Large intestine (tissue), 3 donors: ENCODE measurements around the gene SPTLC1. TPM values are rescaled to one million over a fixed set of nuclear protein-coding genes. Genes with fewer than 3 reads are reported as not detected.
A peak's percentile ranks its signal among the peaks of the same experiment; 100 is the strongest.

ENCODE experiments used
- DNase-seq, 2 donors: peaks; one replicate each; pipeline versions ENCODE4 v3.0.0 to v3.0.0-alpha.2; 2013
- H3K27ac ChIP-seq: one replicate; pipeline ENCODE4 v1.5.1; 2013; ENCODE audit warnings: low read length
- H3K27me3 ChIP-seq: 2 replicates; pipeline ENCODE4 v1.6.1; 2013; ENCODE audit warnings: low read length; ENCODE audit not compliant: control insufficient read depth, insufficient read depth
- H3K36me3 ChIP-seq: 2 replicates; pipeline ENCODE4 v1.6.1; 2013; ENCODE audit warnings: low read length; ENCODE audit not compliant: control insufficient read depth, insufficient read depth
- H3K4me1 ChIP-seq: one replicate; pipeline ENCODE4 v1.6.1; 2013; ENCODE audit warnings: low read length; ENCODE audit not compliant: control insufficient read depth, insufficient read depth
- H3K4me3 ChIP-seq: one replicate; pipeline ENCODE4 v1.5.1; 2013; ENCODE audit warnings: low read length
- H3K9me3 ChIP-seq: one replicate; pipeline ENCODE4 v1.6.1; 2013; ENCODE audit warnings: mild to moderate bottlenecking, low read depth, low read length, moderate library complexity; ENCODE audit not compliant: control insufficient read depth
- WGBS: methylation state at CpG from one replicate; pipeline ENCODE4 v1.1.5; 2013; ENCODE audit warnings: low lambda C conversion rate; ENCODE audit not compliant: insufficient coverage; 5-methylcytosine and 5-hydroxymethylcytosine counted together
- polyA plus RNA-seq: library from polyadenylated mRNA; unstranded; fragments of 120-200 nt; gene quantifications from one replicate; pipeline ENCODE4 v1.2.1, GENCODE V29; 2013

SPTLC1 gene
- polyA plus RNA-seq, 1 donor: 82.1 TPM

- Histone ChIP-seq H3K4me3 (no peak overlapping the region), H3K4me1 (no peaks in the 10 kb centered on the region), H3K27ac (no peak overlapping the region), H3K27me3 (no peaks in the 10 kb centered on the region), H3K9me3 (no peaks in the 10 kb centered on the region), H3K36me3 (peaks cover 4% of the 10 kb centered on the region)
- WGBS: 100% methylated on average over 1 of the region's 1 CpG
- DNase-seq: no peak
These were observed 20.0 kb downstream of the SPTLC1 start for GRCh38 chr9:92095236-92095635.

- no peak overlapping the region for H3K27ac ChIP-seq
- no peaks in the 10 kb centered on the region for H3K9me3 ChIP-seq
- H3K4me3 ChIP-seq: no peak overlapping the region
- no peak for DNase-seq
- H3K4me1 ChIP-seq: no peaks in the 10 kb centered on the region
- WGBS: no CpG with 5 or more reads among the region's 4 CpGs
- peaks cover 4% of the 10 kb centered on the region for H3K36me3 ChIP-seq
- H3K27me3 ChIP-seq: no peaks in the 10 kb centered on the region
These were observed 20.6 kb downstream of the SPTLC1 start for GRCh38 chr9:92094655-92095054.

GRCh38 chr9:92077888-92078287 is 37.3 kb downstream of the SPTLC1 start:
- no peaks in the 10 kb centered on the region for H3K27me3 ChIP-seq
- DNase-seq: no peak
- H3K36me3 ChIP-seq: peaks cover 60% of the 10 kb centered on the region
- H3K4me3 ChIP-seq: no peak overlapping the region
- H3K9me3 ChIP-seq: no peaks in the 10 kb centered on the region
- no peak overlapping the region for H3K27ac ChIP-seq
- no peaks in the 10 kb centered on the region for H3K4me1 ChIP-seq
- WGBS: no CpG with 5 or more reads among the region's 1 CpG

GRCh38 chr9:92071634-92072033 is 43.6 kb downstream of the SPTLC1 start:
- no peaks in the 10 kb centered on the region for H3K4me1 ChIP-seq
- H3K4me3 ChIP-seq: no peak overlapping the region
- H3K36me3 ChIP-seq: peaks cover 66% of the 10 kb centered on the region
- DNase-seq: no peak
- WGBS: no CpG with 5 or more reads among the region's 4 CpGs
- H3K9me3 ChIP-seq: no peaks in the 10 kb centered on the region
- no peak overlapping the region for H3K27ac ChIP-seq
- no peaks in the 10 kb centered on the region for H3K27me3 ChIP-seq

GRCh38 chr9:92066168-92066567 is 49.0 kb downstream of the SPTLC1 start:
- no peak for DNase-seq
- peaks cover 13% of the 10 kb centered on the region for H3K9me3 ChIP-seq
- WGBS: 86% methylated on average over 1 of the region's 5 CpGs
- H3K27ac ChIP-seq: no peak overlapping the region
- no peaks in the 10 kb centered on the region for H3K4me1 ChIP-seq
- H3K27me3 ChIP-seq: no peaks in the 10 kb centered on the region
- H3K4me3 ChIP-seq: no peak overlapping the region
- peaks cover 43% of the 10 kb centered on the region for H3K36me3 ChIP-seq

GRCh38 chr9:92064711-92065110 is 50.5 kb downstream of the SPTLC1 start:
- peaks cover 4% of the 10 kb centered on the region for H3K4me1 ChIP-seq
- peaks cover 20% of the 10 kb centered on the region for H3K9me3 ChIP-seq
- no peaks in the 10 kb centered on the region for H3K27me3 ChIP-seq
- no peak overlapping the region for H3K4me3 ChIP-seq
- no CpG with 5 or more reads among the region's 3 CpGs for WGBS
- H3K36me3 ChIP-seq: peaks cover 37% of the 10 kb centered on the region
- no peak overlapping the region for H3K27ac ChIP-seq
- DNase-seq: no peak

GRCh38 chr9:92061184-92061583 is 54.0 kb downstream of the SPTLC1 start:
- peaks cover 8% of the 10 kb centered on the region for H3K4me1 ChIP-seq
- H3K27ac ChIP-seq: no peak overlapping the region
- H3K9me3 ChIP-seq: peaks cover 20% of the 10 kb centered on the region
- H3K36me3 ChIP-seq: peaks cover 26% of the 10 kb centered on the region
- WGBS: 100% methylated on average over 1 of the region's 2 CpGs
- no peak for DNase-seq
- H3K4me3 ChIP-seq: no peak overlapping the region
- H3K27me3 ChIP-seq: no peaks in the 10 kb centered on the region

- peak in 1 of 2 donors; percentile 64 for DNase-seq
- no CpG with 5 or more reads among the region's 3 CpGs for WGBS
- H3K36me3 ChIP-seq: peaks cover 31% of the 10 kb centered on the region
These were observed 55.6 kb downstream of the SPTLC1 start for GRCh38 chr9:92059661-92060060.

GRCh38 chr9:92058723-92059444 is 56.3 kb downstream of the SPTLC1 start:
- Histone ChIP-seq H3K27me3 (no peaks in the 10 kb centered on the region), H3K9me3 (peaks cover 20% of the 10 kb centered on the region), H3K36me3 (peaks cover 34% of the 10 kb centered on the region), H3K4me3 (no peak overlapping the region), H3K27ac (no peak overlapping the region), H3K4me1 (peaks cover 8% of the 10 kb centered on the region)
- DNase-seq: no peak
- WGBS: 93% methylated on average over 3 of the region's 5 CpGs

More at GRCh38 chr9:92059661-92060060, 55.6 kb downstream of the SPTLC1 start:
- H3K27ac ChIP-seq: peak overlapping the region; percentile 17
- peaks cover 8% of the 10 kb centered on the region for H3K4me1 ChIP-seq
- H3K27me3 ChIP-seq: no peaks in the 10 kb centered on the region
- H3K9me3 ChIP-seq: peaks cover 20% of the 10 kb centered on the region
- no peak overlapping the region for H3K4me3 ChIP-seq

GRCh38 chr9:92058026-92058425 is 57.2 kb downstream of the SPTLC1 start:
- H3K27ac ChIP-seq: no peak overlapping the region
- peaks cover 36% of the 10 kb centered on the region for H3K36me3 ChIP-seq
- H3K27me3 ChIP-seq: no peaks in the 10 kb centered on the region
- H3K9me3 ChIP-seq: peaks cover 20% of the 10 kb centered on the region
- no peak for DNase-seq
- no peak overlapping the region for H3K4me3 ChIP-seq
- peaks cover 8% of the 10 kb centered on the region for H3K4me1 ChIP-seq

- H3K27me3 ChIP-seq: no peaks in the 10 kb centered on the region
- H3K27ac ChIP-seq: no peak overlapping the region
- H3K9me3 ChIP-seq: peaks cover 16% of the 10 kb centered on the region
- DNase-seq: no peak
- H3K4me3 ChIP-seq: no peak overlapping the region
- peaks cover 8% of the 10 kb centered on the region for H3K4me1 ChIP-seq
- H3K36me3 ChIP-seq: peaks cover 33% of the 10 kb centered on the region
- WGBS: 83% methylated on average over 1 of the region's 1 CpG
These were observed 58.0 kb downstream of the SPTLC1 start for GRCh38 chr9:92057226-92057625.
